Cardiac fibroblast (primary cell): ENCODE results near the gene ZNF618.
A peak's percentile ranks its signal among the peaks of the same experiment; 100 is the strongest.

Experiments used
- DNase-seq, 2 donors: peaks; one replicate each; pipeline versions ENCODE4 v3.0.0 to v3.0.0-alpha.2; 2010; ENCODE audit warnings: low read depth in 2 of 2
- H3K4me3 ChIP-seq, 2 donors: replicated peaks in 1 of 2; 1 replicate in 1 of 2; 2 replicates in 1 of 2; pipeline ENCODE4 v1.5.1; 2011; ENCODE audit warnings: low read depth in 2 of 2, low read length in 2 of 2, mild to moderate bottlenecking in 2 of 2, moderate library complexity in 1 of 2
- CTCF ChIP-seq: IDR thresholded peaks from one replicate; pipeline ENCODE4 v1.5.1; 2011; ENCODE audit warnings: low read depth, mild to moderate bottlenecking, low read length, inconsistent platforms

Gene ZNF618

DNA sequence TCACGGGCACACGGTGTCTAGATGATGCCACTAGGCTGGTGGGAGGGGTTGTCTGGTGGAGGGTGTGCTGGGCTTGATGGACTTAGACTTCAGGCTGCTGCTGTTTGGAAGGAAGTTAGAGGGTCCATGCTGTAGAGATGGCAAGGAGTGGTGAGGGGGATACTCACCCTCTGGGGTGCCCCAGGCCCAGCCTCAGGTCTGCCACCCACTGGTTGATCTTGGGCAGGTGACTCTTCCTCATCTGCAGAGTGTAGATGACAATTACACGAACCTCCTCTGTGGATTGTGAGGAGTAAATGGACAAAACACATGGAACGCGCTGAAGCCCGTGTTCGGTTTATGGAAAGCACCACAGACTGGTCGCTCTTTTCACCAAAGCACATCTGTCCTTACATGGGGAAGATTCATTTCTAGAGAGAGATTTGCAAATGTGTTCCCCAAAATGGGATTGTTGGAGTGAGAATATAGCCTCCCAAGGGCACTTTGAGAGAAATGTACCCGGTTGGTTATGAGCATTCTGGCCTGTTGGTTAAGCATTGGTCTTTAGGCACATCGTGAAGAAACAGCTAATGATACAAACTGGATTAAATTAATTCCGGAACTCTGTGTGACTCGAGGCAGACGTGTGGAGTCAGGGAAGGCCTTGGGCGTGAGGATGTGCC lies 58.2 kb downstream of the ZNF618 start:
- H3K4me3 ChIP-seq: no peak overlapping the region
- no peak for DNase-seq
- TF ChIP-seq CTCF: no peak

GRCh38 chr9:113934829-113935676 lies 58.9 kb downstream of the ZNF618 start:
- DNase-seq: no peak
- no peak for TF ChIP-seq CTCF

DNA sequence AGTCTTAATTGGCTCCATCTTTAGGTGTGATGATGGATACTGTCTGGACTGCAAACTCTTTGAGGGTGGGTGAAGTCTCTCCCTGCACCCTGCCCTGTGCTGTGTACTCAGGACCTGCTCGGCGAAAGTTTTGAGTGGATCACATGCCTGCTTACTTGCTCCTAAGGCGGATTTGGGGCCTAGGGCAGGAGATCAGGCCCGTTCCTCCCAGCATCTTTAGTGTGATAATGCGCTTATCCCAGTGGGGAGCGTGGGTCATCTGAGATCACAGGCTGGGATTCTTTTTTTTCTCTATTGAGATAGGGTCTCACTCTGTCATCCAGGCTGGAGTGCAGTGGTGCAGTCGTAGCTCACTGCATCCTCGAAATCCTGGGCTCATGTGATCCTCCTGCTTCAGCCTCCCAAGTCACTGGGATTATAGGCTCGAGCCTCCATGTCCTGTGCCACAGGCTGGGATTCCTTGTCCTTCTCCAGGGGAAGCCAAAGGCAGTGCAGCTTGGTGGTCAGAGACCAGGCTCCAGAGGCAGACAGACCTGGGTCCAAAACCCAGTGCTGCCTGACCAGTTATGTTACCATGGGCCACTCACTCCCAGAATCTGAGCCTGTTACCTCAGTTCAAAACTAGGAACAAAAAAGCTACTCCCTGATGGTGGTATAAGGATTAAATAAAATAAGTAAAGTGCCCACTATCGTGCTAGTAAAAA lies 59.7 kb downstream of the ZNF618 start:
- TF ChIP-seq CTCF: no peak
- no peak overlapping the region for H3K4me3 ChIP-seq
- no peak for DNase-seq

More at GRCh38 chr9:113934829-113935676, 58.9 kb downstream of the ZNF618 start:
- H3K4me3 ChIP-seq: no peak overlapping the region

- TF ChIP-seq CTCF: no peak
- no peak overlapping the region for H3K4me3 ChIP-seq
- no peak for DNase-seq
Observed at GRCh38 chr9:113940077-113940476, 64.0 kb downstream of the ZNF618 start.

GRCh38 chr9:113941056-113941455 lies 64.9 kb downstream of the ZNF618 start:
- peak; percentile 19 to 46 for DNase-seq
- TF ChIP-seq CTCF: no peak
- no peak overlapping the region for H3K4me3 ChIP-seq

DNA sequence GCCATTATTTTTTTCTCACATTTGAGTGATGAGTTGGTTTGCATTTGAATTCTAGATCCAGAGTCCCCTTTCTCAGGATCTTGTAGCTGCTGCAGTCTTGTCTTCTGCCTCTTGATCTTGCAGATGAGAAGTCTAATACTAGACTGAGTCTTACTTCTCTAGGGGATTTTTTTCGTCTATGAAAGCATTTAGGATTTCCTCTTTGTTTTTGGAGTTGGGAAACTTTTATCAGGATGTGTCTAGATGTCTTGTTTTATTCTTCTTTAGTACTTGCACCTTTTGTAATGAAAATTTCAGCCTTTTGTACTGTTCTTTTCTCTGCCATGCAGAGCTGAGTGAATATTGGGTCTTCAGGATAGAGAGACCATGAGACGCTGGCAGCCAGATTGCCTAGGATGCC lies 65.4 kb downstream of the ZNF618 start:
- no peak for DNase-seq
- TF ChIP-seq CTCF: no peak
- no peak overlapping the region for H3K4me3 ChIP-seq
